ENCODE data around the gene ARMC2.

Gene ARMC2

DNA sequence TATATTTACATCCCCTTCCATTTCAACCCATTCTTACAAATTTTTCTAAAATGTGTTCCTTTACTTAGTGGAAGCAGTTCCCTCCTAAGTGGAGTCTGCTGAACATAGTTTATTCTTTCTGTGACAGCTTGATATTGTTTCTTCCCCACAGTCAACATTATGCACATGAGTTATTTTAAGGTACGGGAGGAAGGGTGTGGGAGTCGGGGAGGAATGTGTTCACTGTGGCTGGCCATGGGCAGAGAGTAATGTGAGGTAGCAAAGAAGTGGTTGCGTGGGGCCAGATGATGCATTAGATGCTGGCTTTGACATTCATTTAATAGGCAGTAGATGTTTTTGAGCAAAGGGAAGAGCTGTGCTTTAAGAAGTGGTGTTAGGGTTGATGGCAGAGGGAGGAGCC, 98.5 kb downstream of the ARMC2 start:
- TF ChIP-seq EZH2phosphoT487 (conservative IDR thresholded peaks at IDR 0.05; ENCODE audit: low read length), result no peak
- TF ChIP-seq, protein P1, sequence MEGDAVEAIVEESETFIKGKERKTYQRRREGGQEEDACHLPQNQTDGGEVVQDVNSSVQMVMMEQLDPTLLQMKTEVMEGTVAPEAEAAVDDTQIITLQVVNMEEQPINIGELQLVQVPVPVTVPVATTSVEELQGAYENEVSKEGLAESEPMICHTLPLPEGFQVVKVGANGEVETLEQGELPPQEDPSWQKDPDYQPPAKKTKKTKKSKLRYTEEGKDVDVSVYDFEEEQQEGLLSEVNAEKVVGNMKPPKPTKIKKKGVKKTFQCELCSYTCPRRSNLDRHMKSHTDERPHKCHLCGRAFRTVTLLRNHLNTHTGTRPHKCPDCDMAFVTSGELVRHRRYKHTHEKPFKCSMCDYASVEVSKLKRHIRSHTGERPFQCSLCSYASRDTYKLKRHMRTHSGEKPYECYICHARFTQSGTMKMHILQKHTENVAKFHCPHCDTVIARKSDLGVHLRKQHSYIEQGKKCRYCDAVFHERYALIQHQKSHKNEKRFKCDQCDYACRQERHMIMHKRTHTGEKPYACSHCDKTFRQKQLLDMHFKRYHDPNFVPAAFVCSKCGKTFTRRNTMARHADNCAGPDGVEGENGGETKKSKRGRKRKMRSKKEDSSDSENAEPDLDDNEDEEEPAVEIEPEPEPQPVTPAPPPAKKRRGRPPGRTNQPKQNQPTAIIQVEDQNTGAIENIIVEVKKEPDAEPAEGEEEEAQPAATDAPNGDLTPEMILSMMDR (IDR thresholded peaks at IDR 0.05; ENCODE audit: insufficient read depth, low read length, poor library complexity, severe bottlenecking), result no peak
- H3K36me3 ChIP-seq (ENCODE audit: low read length), result no peaks in the 10 kb centered on the region
- H3K27me3 ChIP-seq (ENCODE audit: low read length), result no peaks in the 10 kb centered on the region
- H3K9me2 ChIP-seq (replicated peaks; ENCODE audit: insufficient read depth, low read length), result no peaks in the 10 kb centered on the region
- H3K4me2 ChIP-seq (ENCODE audit: low read depth, low read length, poor library complexity, severe bottlenecking), result no peak overlapping the region
- no peaks in the 10 kb centered on the region for H3K79me2 ChIP-seq (ENCODE audit: insufficient read depth, low read length)
- no peak overlapping the region for H2AFZ ChIP-seq (ENCODE audit: low read depth, low read length, severe bottlenecking)
- H3K9ac ChIP-seq (ENCODE audit: low read length), result no peak overlapping the region
- H3K27ac ChIP-seq (ENCODE audit: low read depth, low read length), result no peak overlapping the region
- no peak overlapping the region for H3K4me3 ChIP-seq (ENCODE audit: insufficient read depth, low read length, poor library complexity, severe bottlenecking)
- H3F3A ChIP-seq (ENCODE audit: insufficient read depth), result no peaks in the 10 kb centered on the region
- no peaks in the 10 kb centered on the region for H4K20me1 ChIP-seq (ENCODE audit: low read depth, low read length)
- no peaks in the 10 kb centered on the region for H3K9me3 ChIP-seq (ENCODE audit: insufficient read depth, low read length)

DNA sequence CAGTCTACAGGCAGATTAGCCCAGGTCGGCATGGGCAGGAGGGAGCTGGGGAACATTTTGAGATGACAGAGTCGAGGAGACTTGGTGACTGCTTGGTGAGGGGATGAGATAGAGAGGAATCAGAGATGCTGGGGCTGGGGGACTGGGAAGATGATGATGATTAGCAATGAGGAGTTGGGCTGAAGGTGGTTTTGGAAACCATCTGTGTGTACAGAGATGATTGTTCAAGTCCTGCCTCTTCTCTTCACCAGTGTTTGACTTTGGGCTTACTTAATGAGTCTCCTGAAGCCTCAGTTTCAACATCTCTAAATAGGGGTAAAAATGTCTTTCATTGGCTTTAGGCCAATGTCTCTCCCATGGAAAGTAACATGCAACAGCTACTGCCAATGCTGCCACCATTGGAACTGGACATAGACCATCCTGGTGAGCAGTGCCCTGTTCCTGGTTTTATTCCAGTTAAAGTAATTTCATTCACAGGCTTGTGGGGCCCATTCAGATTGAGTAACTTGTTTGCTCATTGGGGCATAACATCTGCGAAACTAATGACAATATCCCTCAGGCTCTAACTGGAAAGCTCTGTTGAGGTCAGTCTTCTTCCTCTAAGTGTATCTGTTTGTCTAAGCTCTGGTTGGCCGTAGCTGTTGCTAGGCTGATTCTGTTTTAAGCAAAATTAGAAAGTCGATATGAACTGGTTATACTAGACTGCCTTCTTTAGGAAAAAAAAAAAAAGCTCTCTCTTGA, 99.1 kb downstream of the ARMC2 start:
- Histone ChIP-seq H4K20me1 (ENCODE audit: low read depth, low read length) (no peaks in the 10 kb centered on the region), H2AFZ (ENCODE audit: low read depth, low read length, severe bottlenecking) (no peak overlapping the region), H3K4me3 (ENCODE audit: insufficient read depth, low read length, poor library complexity, severe bottlenecking) (no peak overlapping the region), H3K9me2 (replicated peaks; ENCODE audit: insufficient read depth, low read length) (no peaks in the 10 kb centered on the region), H3K9me3 (ENCODE audit: insufficient read depth, low read length) (no peaks in the 10 kb centered on the region), H3F3A (ENCODE audit: insufficient read depth) (no peaks in the 10 kb centered on the region), H3K27me3 (ENCODE audit: low read length) (no peaks in the 10 kb centered on the region), H3K9ac (ENCODE audit: low read length) (no peak overlapping the region), H3K27ac (ENCODE audit: low read depth, low read length) (no peak overlapping the region), H3K36me3 (ENCODE audit: low read length) (no peaks in the 10 kb centered on the region), H3K79me2 (ENCODE audit: insufficient read depth, low read length) (no peaks in the 10 kb centered on the region), H3K4me2 (ENCODE audit: low read depth, low read length, poor library complexity, severe bottlenecking) (no peak overlapping the region)
- TF ChIP-seq, protein P1 (IDR thresholded peaks at IDR 0.05; ENCODE audit: insufficient read depth, low read length, poor library complexity, severe bottlenecking), result no peak
- TF ChIP-seq EZH2phosphoT487 (conservative IDR thresholded peaks at IDR 0.05; ENCODE audit: low read length), result no peak

GRCh38 chr6:108948181-108948661, 100.0 kb downstream of the ARMC2 start:
- TF ChIP-seq, protein P1 (IDR thresholded peaks at IDR 0.05; ENCODE audit: insufficient read depth, low read length, poor library complexity, severe bottlenecking), result no peak
- no peak for TF ChIP-seq EZH2phosphoT487 (conservative IDR thresholded peaks at IDR 0.05; ENCODE audit: low read length)
- Histone ChIP-seq H3K36me3 (ENCODE audit: low read length) (no peaks in the 10 kb centered on the region), H3K9me2 (replicated peaks; ENCODE audit: insufficient read depth, low read length) (no peaks in the 10 kb centered on the region), H3K4me3 (ENCODE audit: insufficient read depth, low read length, poor library complexity, severe bottlenecking) (no peak overlapping the region), H3K79me2 (ENCODE audit: insufficient read depth, low read length) (no peaks in the 10 kb centered on the region), H3K27me3 (ENCODE audit: low read length) (no peaks in the 10 kb centered on the region), H3K27ac (ENCODE audit: low read depth, low read length) (no peak overlapping the region), H4K20me1 (ENCODE audit: low read depth, low read length) (no peaks in the 10 kb centered on the region), H3K9ac (ENCODE audit: low read length) (no peak overlapping the region), H3F3A (ENCODE audit: insufficient read depth) (no peaks in the 10 kb centered on the region), H3K4me2 (ENCODE audit: low read depth, low read length, poor library complexity, severe bottlenecking) (no peak overlapping the region), H3K9me3 (ENCODE audit: insufficient read depth, low read length) (no peaks in the 10 kb centered on the region), H2AFZ (ENCODE audit: low read depth, low read length, severe bottlenecking) (no peak overlapping the region)
